Endothelial cell of umbilical vein (primary cell): ENCODE measurements around the gene LRRC28. TPM values are rescaled to one million over a fixed set of nuclear protein-coding genes. Genes with fewer than 3 reads are reported as not detected.
A peak's percentile ranks its signal among the peaks of the same experiment; 100 is the strongest.

Experiments used
- BruUV-seq: library from RNA; stranded (reverse); fragments of 400-500 nt; replicated peaks from 2 replicates; lab custom pipeline; 2021; lab: Mats Ljungman, UMichigan
- CTCF ChIA-PET: fragments of 300-600, 350-600 bp; sonication (Branson Sonifier 250); formaldehyde crosslinking; loops from one replicate; lab custom pipeline; 2021; ENCODE audit warnings: antibody characterized with exemption, inconsistent platforms; lab: Charles Lee
- POLR2A ChIA-PET: fragments of 300-600, 350-600 bp; sonication (Branson Sonifier 250); formaldehyde crosslinking; loops from one replicate; lab custom pipeline; 2021; ENCODE audit warnings: antibody characterized with exemption, inconsistent platforms; lab: Charles Lee
- DNase-seq: peaks from one replicate; pipeline ENCODE4 v3.0.0-alpha.2; 2011; ENCODE audit warnings: low read depth, low spot score
- FAIRE-seq: peaks from 2 replicates; lab custom pipeline; 2011; peaks lifted over from hg19 to GRCh38; lab: Jason Lieb, UNC
- H2AFZ ChIP-seq: 2 replicates; pipeline ENCODE4 v1.6.0; 2012; ENCODE audit warnings: low read depth, low read length, control low read depth, inconsistent platforms
- H3K27ac ChIP-seq: 2 replicates; pipeline ENCODE4 v1.5.1; 2011; ENCODE audit warnings: low read depth, mild to moderate bottlenecking, control low read depth, low read length, moderate library complexity; ENCODE audit not compliant: insufficient read depth
- H3K27me3 ChIP-seq, 2 experiments: 2 replicates each; pipeline versions ENCODE4 v1.6.0 to v1.6.1; 2011; ENCODE audit warnings: low read length in 2 of 2, mixed read lengths in 1 of 2; ENCODE audit not compliant: control insufficient read depth in 2 of 2, insufficient read depth in 2 of 2
- H3K36me3 ChIP-seq, 2 experiments: 2 replicates in 1 of 2; 3 replicates in 1 of 2; pipeline ENCODE4 v1.5.1; 2011; ENCODE audit warnings: low read length in 2 of 2, mild to moderate bottlenecking in 1 of 2, moderate library complexity in 1 of 2; ENCODE audit not compliant: control insufficient read depth in 2 of 2, insufficient read depth in 2 of 2; ENCODE audit errors: extremely low read depth in 1 of 2
- H3K4me1 ChIP-seq: 3 replicates; pipeline ENCODE4 v1.5.1; 2011; ENCODE audit warnings: mild to moderate bottlenecking, low read length; ENCODE audit not compliant: control insufficient read depth, insufficient read depth; ENCODE audit errors: extremely low read depth
- H3K4me2 ChIP-seq: 2 replicates; pipeline ENCODE4 v1.6.1; 2011; ENCODE audit warnings: low read length, control low read depth, mixed read lengths; ENCODE audit not compliant: insufficient read depth
- H3K4me3 ChIP-seq, 3 experiments: fragments of 200-600 bp in 1 of 3; sonication (generic), shearing (Covaris generic) in 1 of 3; replicated peaks in 1 of 3; 2 replicates each; pipeline ENCODE4 v1.5.1; 2011 to 2016; ENCODE audit warnings: control low read depth in 3 of 3, low read length in 3 of 3, mild to moderate bottlenecking in 2 of 3, inconsistent platforms in 1 of 3, low read depth in 1 of 3, moderate library complexity in 1 of 3; ENCODE audit not compliant: insufficient read depth in 1 of 3
- H3K79me2 ChIP-seq: 2 replicates; pipeline ENCODE4 v1.6.0; 2012; ENCODE audit warnings: low read length, inconsistent platforms; ENCODE audit not compliant: control insufficient read depth, insufficient read depth
- H3K9ac ChIP-seq: replicated peaks from 2 replicates; pipeline ENCODE3; 2011; ENCODE audit warnings: low read length, control low read depth; ENCODE audit not compliant: insufficient read depth; ENCODE audit errors: extremely low read depth
- H3K9me1 ChIP-seq: replicated peaks from 3 replicates; pipeline ENCODE4 v1.6.0; 2011; ENCODE audit warnings: mild to moderate bottlenecking, low read length; ENCODE audit not compliant: control insufficient read depth, insufficient read depth; ENCODE audit errors: extremely low read depth
- H3K9me3 ChIP-seq: replicated peaks from 2 replicates; pipeline ENCODE4 v1.5.1; 2012; ENCODE audit warnings: low read length, inconsistent platforms; ENCODE audit not compliant: control insufficient read depth, insufficient read depth
- H4K20me1 ChIP-seq: replicated peaks from 2 replicates; pipeline ENCODE3; 2011; ENCODE audit warnings: mild to moderate bottlenecking, low read length; ENCODE audit not compliant: control insufficient read depth, insufficient read depth; ENCODE audit errors: extremely low read depth
- EZH2 ChIP-seq: IDR thresholded peaks from 2 replicates; pipeline ENCODE4 v1.6.1; 2012; ENCODE audit warnings: borderline replicate concordance, low read depth, mild to moderate bottlenecking, moderate library complexity, low read length, inconsistent platforms; ENCODE audit not compliant: severe bottlenecking
- FOS ChIP-seq: IDR thresholded peaks from 2 replicates; pipeline ENCODE4 v1.6.1; 2011; ENCODE audit warnings: mild to moderate bottlenecking, low read length, moderate library complexity, borderline replicate concordance; ENCODE audit not compliant: insufficient read depth
- GATA2 ChIP-seq: IDR thresholded peaks from 2 replicates; pipeline ENCODE4 v1.7.0; 2011; ENCODE audit warnings: low read depth, mild to moderate bottlenecking, moderate library complexity, mixed read lengths, low read length; ENCODE audit not compliant: insufficient read length, insufficient read depth
- JUN ChIP-seq: IDR thresholded peaks from 2 replicates; pipeline ENCODE4 v1.6.1; 2011; ENCODE audit warnings: borderline replicate concordance, low read depth; ENCODE audit not compliant: insufficient read length, insufficient read depth
- MYC ChIP-seq: IDR thresholded peaks from one replicate; pipeline ENCODE4 v1.6.1; 2011; ENCODE audit warnings: mild to moderate bottlenecking, low read depth, low read length
- POLR2A ChIP-seq: IDR thresholded peaks from 2 replicates; pipeline ENCODE4 v1.6.1; 2012; ENCODE audit warnings: low read depth, mild to moderate bottlenecking, control low read depth, low read length
- POLR2AphosphoS5 ChIP-seq: IDR thresholded peaks from 2 replicates; pipeline ENCODE4 v1.6.1; 2012; ENCODE audit warnings: low read depth, mild to moderate bottlenecking, control low read depth, low read length, moderate library complexity; ENCODE audit not compliant: insufficient read depth
- dilution Hi-C: fragments of 300-500 bp; cut with MboI; formaldehyde crosslinking; loops from one replicate; pipeline ENCODE4 v1.15.0; 2019; ENCODE audit warnings: low sequenced_read_pairs; ENCODE audit not compliant: extremely low pct_ligation_motif_present
- intact Hi-C: fragments of 100-400 bp; cut with micrococcal nuclease; formaldehyde crosslinking; loops from one replicate; pipeline ENCODE4 v1.10.0; 2022
- polyA plus RNA-seq, 4 experiments: library from polyadenylated mRNA; depleted of rRNA in 3 of 4; stranded (reverse) in 3 of 4; unstranded in 1 of 4; fragments of >200 nt; gene quantifications; 2 replicates each; pipeline versions ENCODE4 v1.2.1 to v1.2.3, GENCODE V29; 2011 to 2012; ENCODE audit warnings: missing spikeins in 1 of 4
- total RNA-seq: library from RNA; stranded (reverse); gene quantifications from 2 replicates; pipeline ENCODE4 v1.2.3, GENCODE V29; 2021
- TF ChIP-seq, protein P1 (sequence below), 2 donors: IDR thresholded peaks; 1 replicate in 1 of 2; 2 replicates in 1 of 2; pipeline ENCODE4 v1.5.1; 2011; ENCODE audit warnings: low read length in 2 of 2, mild to moderate bottlenecking in 2 of 2, moderate library complexity in 2 of 2, control low read depth in 1 of 2, inconsistent platforms in 1 of 2, low read depth in 1 of 2; ENCODE audit not compliant: insufficient read depth in 1 of 2; ENCODE audit errors: extremely low read depth in 1 of 2
- TF ChIP-seq, protein P2 (sequence below): IDR thresholded peaks from 2 replicates; pipeline ENCODE4 v1.6.1; 2011; ENCODE audit not compliant: insufficient read depth, insufficient read length

LRRC28 gene
- total and polyA plus RNA-seq, 2 donors (not counting 3 experiments of a cell fraction or from before 2014, with no cell fraction given): 19.6 to 26.7 TPM

DNA sequence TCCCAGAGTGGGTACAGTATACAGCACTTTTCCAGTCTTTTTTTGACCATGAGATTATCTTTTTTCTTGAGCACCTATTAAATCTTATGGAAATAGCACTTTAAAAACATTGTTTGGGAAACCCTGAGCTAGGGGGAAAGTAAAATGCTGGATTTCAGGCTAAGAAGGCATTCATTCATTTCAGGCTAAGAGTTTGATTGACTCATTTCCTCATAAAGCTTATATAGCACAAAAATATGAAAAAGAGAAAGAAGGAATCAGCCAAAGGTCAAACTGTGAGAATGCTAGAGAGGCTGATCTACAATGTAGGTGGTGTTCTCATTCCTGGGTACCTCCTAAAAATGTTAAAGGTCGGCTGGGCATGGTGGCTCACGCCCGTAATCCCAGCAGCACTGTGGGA, 12.4 kb upstream of the LRRC28 start:
- Histone ChIP-seq H3K79me2 (peaks cover 28% of the 10 kb centered on the region), H3K9me3 (no peaks in the 10 kb centered on the region), H3K36me3 (no peaks in the 10 kb centered on the region), H3K9ac (no peak overlapping the region), H3K4me2 (no peak overlapping the region), H2AFZ (no peak overlapping the region), H4K20me1 (peaks cover 2% of the 10 kb centered on the region), H3K4me1 (peaks cover 12% of the 10 kb centered on the region), H3K4me3 (no peak overlapping the region), H3K27ac (no peak overlapping the region), H3K27me3 (no peaks in the 10 kb centered on the region), H3K9me1 (no peaks in the 10 kb centered on the region)
- TF ChIP-seq, protein P1, sequence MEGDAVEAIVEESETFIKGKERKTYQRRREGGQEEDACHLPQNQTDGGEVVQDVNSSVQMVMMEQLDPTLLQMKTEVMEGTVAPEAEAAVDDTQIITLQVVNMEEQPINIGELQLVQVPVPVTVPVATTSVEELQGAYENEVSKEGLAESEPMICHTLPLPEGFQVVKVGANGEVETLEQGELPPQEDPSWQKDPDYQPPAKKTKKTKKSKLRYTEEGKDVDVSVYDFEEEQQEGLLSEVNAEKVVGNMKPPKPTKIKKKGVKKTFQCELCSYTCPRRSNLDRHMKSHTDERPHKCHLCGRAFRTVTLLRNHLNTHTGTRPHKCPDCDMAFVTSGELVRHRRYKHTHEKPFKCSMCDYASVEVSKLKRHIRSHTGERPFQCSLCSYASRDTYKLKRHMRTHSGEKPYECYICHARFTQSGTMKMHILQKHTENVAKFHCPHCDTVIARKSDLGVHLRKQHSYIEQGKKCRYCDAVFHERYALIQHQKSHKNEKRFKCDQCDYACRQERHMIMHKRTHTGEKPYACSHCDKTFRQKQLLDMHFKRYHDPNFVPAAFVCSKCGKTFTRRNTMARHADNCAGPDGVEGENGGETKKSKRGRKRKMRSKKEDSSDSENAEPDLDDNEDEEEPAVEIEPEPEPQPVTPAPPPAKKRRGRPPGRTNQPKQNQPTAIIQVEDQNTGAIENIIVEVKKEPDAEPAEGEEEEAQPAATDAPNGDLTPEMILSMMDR (IDR thresholded peaks at IDR 0.05; ENCODE audit: extremely low read depth in 1 of 2, insufficient read depth in 1 of 2, low read depth in 1 of 2, low read length in 2 of 2): no peak
- TF ChIP-seq EZH2: no peak
- no peak for TF ChIP-seq GATA2
- TF ChIP-seq JUN: no peak
- no peak for TF ChIP-seq POLR2AphosphoS5
- no peak for TF ChIP-seq FOS
- TF ChIP-seq, protein P2, sequence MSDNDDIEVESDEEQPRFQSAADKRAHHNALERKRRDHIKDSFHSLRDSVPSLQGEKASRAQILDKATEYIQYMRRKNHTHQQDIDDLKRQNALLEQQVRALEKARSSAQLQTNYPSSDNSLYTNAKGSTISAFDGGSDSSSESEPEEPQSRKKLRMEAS: no peak
- no peak for TF ChIP-seq MYC
- no peak for TF ChIP-seq POLR2A
- FAIRE-seq (peak; percentile 82), DNase-seq (peak; percentile 45)
- intact Hi-C loops: no loop called here
- BruUV-seq: no TSS peak
- ChIA-PET POLR2A (no interaction called here), CTCF (interaction anchor here (0.6 to 1.5 kb wide), 5 partner anchors 11 to 517 kb away, joined by 3 to 9 read pairs (median 4); partner anchors contain the start of genes LRRC28, SYNM and TTC23)
- dilution Hi-C loops: no loop called here
